HG03457 (cell line): ENCODE measurements around the gene FIG4.
"Not testable (repeated sequence)": the region's sequence is repeated elsewhere in the genome, so short reads cannot be mapped to it uniquely, and the experiment has no call there.

Source experiments
- ATAC-seq: cut with Tn5 transposase; IDR thresholded peaks from one replicate; pipeline ENCODE4 v1.9.1; 2021; ENCODE audit warnings: moderate number of reproducible peaks; ENCODE audit not compliant: unreplicated experiment

The FIG4 gene

GRCh38 chr6:109793792-109794191 lies 102.7 kb downstream of the FIG4 start:
- ATAC-seq: no peak

- no peak for ATAC-seq
Observed at GRCh38 chr6:109794201-109794923, 103.3 kb downstream of the FIG4 start.

GRCh38 chr6:109795994-109796555 lies 105.0 kb downstream of the FIG4 start:
- no peak for ATAC-seq

GRCh38 chr6:109799129-109799528 lies 108.0 kb downstream of the FIG4 start:
- ATAC-seq: no peak

- no peak for ATAC-seq
Observed at GRCh38 chr6:109799664-109800063, 108.6 kb downstream of the FIG4 start.

- no peak for ATAC-seq
Observed at GRCh38 chr6:109800771-109801170, 109.7 kb downstream of the FIG4 start.

- ATAC-seq: no peak
Observed at GRCh38 chr6:109801794-109802193, 110.7 kb downstream of the FIG4 start.

GRCh38 chr6:109804020-109804419 lies 112.9 kb downstream of the FIG4 start:
- ATAC-seq: no peak

GRCh38 chr6:109807881-109808280 lies 116.8 kb downstream of the FIG4 start:
- ATAC-seq: no peak

- ATAC-seq: no peak
Observed at GRCh38 chr6:109808837-109809236, 117.7 kb downstream of the FIG4 start.

GRCh38 chr6:109815054-109815453 lies 124.0 kb downstream of the FIG4 start:
- ATAC-seq: no peak

GRCh38 chr6:109816452-109817374 lies 125.6 kb downstream of the FIG4 start:
- ATAC-seq: no peak

- no peak for ATAC-seq
Observed at GRCh38 chr6:109820706-109821350, 129.7 kb downstream of the FIG4 start.

GRCh38 chr6:109821428-109821827 lies 130.3 kb downstream of the FIG4 start:
- no peak for ATAC-seq

GRCh38 chr6:109824105-109824504 lies 133.0 kb downstream of the FIG4 start:
- no peak for ATAC-seq

- ATAC-seq: no peak
Observed at GRCh38 chr6:109826551-109826950, 135.5 kb downstream of the FIG4 start.

GRCh38 chr6:109831352-109831751 lies 140.3 kb downstream of the FIG4 start:
- not testable (repeated sequence) for ATAC-seq

GRCh38 chr6:109834131-109834530 lies 143.0 kb downstream of the FIG4 start:
- no peak for ATAC-seq

GRCh38 chr6:109834595-109835437 lies 143.7 kb downstream of the FIG4 start:
- no peak for ATAC-seq

- no peak for ATAC-seq
Observed at GRCh38 chr6:109840034-109840433, 148.9 kb downstream of the FIG4 start.
